Activated T-cell treated with anti-CD3 and anti-CD28 coated beads for 1 hour (primary cell): ENCODE data around the gene KIF26A.

Experiments used
- DNase-seq: peaks from one replicate; pipeline ENCODE4 v3.0.0-alpha.2; 2020; ENCODE audit warnings: low read depth

KIF26A gene

GRCh38 chr14:104158827-104159798 lies 20.7 kb downstream of the KIF26A start:
- no peak for DNase-seq

- DNase-seq: no peak
Observed at GRCh38 chr14:104159990-104160389, 21.6 kb downstream of the KIF26A start.

GRCh38 chr14:104161602-104162367 lies 23.4 kb downstream of the KIF26A start:
- DNase-seq: no peak

- no peak for DNase-seq
Observed at GRCh38 chr14:104162495-104162894, 24.1 kb downstream of the KIF26A start.

- DNase-seq: no peak
Observed at GRCh38 chr14:104163541-104163940, 25.2 kb downstream of the KIF26A start.

- DNase-seq: no peak
Observed at GRCh38 chr14:104164041-104164440, 25.7 kb downstream of the KIF26A start.

- DNase-seq: no peak
Observed at GRCh38 chr14:104164512-104164911, 26.1 kb downstream of the KIF26A start.

GRCh38 chr14:104166698-104167097 lies 28.3 kb downstream of the KIF26A start:
- DNase-seq: no peak

- no peak for DNase-seq
Observed at GRCh38 chr14:104168603-104169002, 30.2 kb downstream of the KIF26A start.

- DNase-seq: no peak
Observed at GRCh38 chr14:104169005-104169698, 30.8 kb downstream of the KIF26A start.

GRCh38 chr14:104169699-104170479 lies 31.5 kb downstream of the KIF26A start:
- no peak for DNase-seq

- DNase-seq: no peak
Observed at GRCh38 chr14:104171029-104171697, 32.8 kb downstream of the KIF26A start.

- DNase-seq: no peak
Observed at GRCh38 chr14:104171895-104172294, 33.5 kb downstream of the KIF26A start.

GRCh38 chr14:104172349-104172748 lies 34.0 kb downstream of the KIF26A start:
- no peak for DNase-seq

GRCh38 chr14:104172880-104173279 lies 34.5 kb downstream of the KIF26A start:
- no peak for DNase-seq

GRCh38 chr14:104174051-104174450 lies 35.7 kb downstream of the KIF26A start:
- no peak for DNase-seq

GRCh38 chr14:104175041-104175440 lies 36.7 kb downstream of the KIF26A start:
- no peak for DNase-seq

GRCh38 chr14:104175811-104176210 lies 37.4 kb downstream of the KIF26A start:
- DNase-seq: no peak

- no peak for DNase-seq
Observed at GRCh38 chr14:104176611-104177010, 38.2 kb downstream of the KIF26A start.

GRCh38 chr14:104177411-104177810 lies 39.0 kb downstream of the KIF26A start:
- no peak for DNase-seq

GRCh38 chr14:104178279-104178678 lies 39.9 kb downstream of the KIF26A start:
- no peak for DNase-seq
